ENCODE measurements around the gene GJB2.
"Not testable (repeated sequence)": the region's sequence is repeated elsewhere in the genome, so short reads cannot be mapped to it uniquely, and the experiment has no call there.

Gene GJB2

GRCh38 chr13:20165417-20166257 is 27.1 kb downstream of the GJB2 start:
- DNase-seq = no peak

GRCh38 chr13:20161951-20162300 is 30.8 kb downstream of the GJB2 start:
- no peak for DNase-seq

- no peak for DNase-seq
Observed at GRCh38 chr13:20161275-20161950, 31.3 kb downstream of the GJB2 start.

- no peak for DNase-seq
Observed at GRCh38 chr13:20160306-20161274, 32.1 kb downstream of the GJB2 start, which contains the start of gene GJA3. Gene GJA3 (minus strand): TSS chr13:20161052. CDS start chr13:20143288, 17,764 bp downstream.

GRCh38 chr13:20159646-20160305 is 33.0 kb downstream of the GJB2 start:
- DNase-seq = no peak

- DNase-seq = no peak
Observed at GRCh38 chr13:20157151-20157796, 35.5 kb downstream of the GJB2 start.

- DNase-seq = no peak
Observed at GRCh38 chr13:20156702-20157101, 36.0 kb downstream of the GJB2 start.

GRCh38 chr13:20153290-20153689 is 39.4 kb downstream of the GJB2 start:
- not testable (repeated sequence) for DNase-seq

- no peak for DNase-seq
Observed at GRCh38 chr13:20151612-20152011, 41.1 kb downstream of the GJB2 start.

GRCh38 chr13:20151016-20151415 is 41.7 kb downstream of the GJB2 start:
- no peak for DNase-seq

- DNase-seq = no peak
Observed at GRCh38 chr13:20150561-20150960, 42.2 kb downstream of the GJB2 start.

GRCh38 chr13:20149762-20150161 is 43.0 kb downstream of the GJB2 start:
- DNase-seq = no peak

- no peak for DNase-seq
Observed at GRCh38 chr13:20148501-20149183, 44.1 kb downstream of the GJB2 start.

GRCh38 chr13:20146381-20146780 is 46.4 kb downstream of the GJB2 start:
- DNase-seq = no peak

GRCh38 chr13:20145521-20145920 is 47.2 kb downstream of the GJB2 start:
- no peak for DNase-seq

- no peak for DNase-seq
Observed at GRCh38 chr13:20144141-20144850, 48.4 kb downstream of the GJB2 start.

GRCh38 chr13:20142927-20143480 is 49.7 kb downstream of the GJB2 start:
- DNase-seq = no peak

GRCh38 chr13:20142023-20142926 is 50.5 kb downstream of the GJB2 start:
- DNase-seq = no peak

Measured in midbrain (tissue), 1 donor.